Hepatocyte (in vitro differentiated cells): ENCODE measurements around the gene CIC. TPM values are rescaled to one million over a fixed set of nuclear protein-coding genes. Genes with fewer than 3 reads are reported as not detected.

Experiments used
- DNase-seq: peaks from one replicate; pipeline ENCODE4 v3.0.0-alpha.2; 2016; ENCODE audit warnings: low spot score
- H2AFZ ChIP-seq: fragments of 200-600 bp; sonication (generic); 2 replicates; pipeline ENCODE4 v1.6.0; 2016; ENCODE audit warnings: antibody characterized with exemption, mild to moderate bottlenecking
- H3K27ac ChIP-seq: fragments of 200-600 bp; sonication (generic); 2 replicates; pipeline ENCODE4 v1.5.1; 2016; ENCODE audit warnings: mild to moderate bottlenecking
- H3K27me3 ChIP-seq: fragments of 200-600 bp; sonication (generic); 2 replicates; pipeline ENCODE4 v1.6.1; 2016
- H3K36me3 ChIP-seq: fragments of 200-600 bp; sonication (generic); replicated peaks from 2 replicates; pipeline ENCODE4 v1.5.1; 2016; ENCODE audit warnings: low read depth; ENCODE audit not compliant: insufficient read depth
- H3K4me1 ChIP-seq: fragments of 200-600 bp; sonication (generic); 2 replicates; pipeline ENCODE4 v1.5.1; 2016; ENCODE audit warnings: mild to moderate bottlenecking, moderate library complexity; ENCODE audit not compliant: insufficient read depth
- H3K4me2 ChIP-seq: fragments of 200-600 bp; sonication (generic); 2 replicates; pipeline ENCODE4 v1.6.0; 2016
- H3K4me3 ChIP-seq: fragments of 200-600 bp; sonication (generic); 2 replicates; pipeline ENCODE4 v1.5.1; 2016; ENCODE audit warnings: mild to moderate bottlenecking
- H3K79me2 ChIP-seq: fragments of 200-600 bp; sonication (generic); 2 replicates; pipeline ENCODE4 v1.6.0; 2017; ENCODE audit warnings: mild to moderate bottlenecking
- H3K9me2 ChIP-seq: fragments of 200-600 bp; sonication (generic); replicated peaks from 2 replicates; pipeline ENCODE4 v1.6.0; 2017; ENCODE audit warnings: mild to moderate bottlenecking; ENCODE audit not compliant: insufficient read depth
- H3K9me3 ChIP-seq: fragments of 200-600 bp; sonication (generic); 2 replicates; pipeline ENCODE4 v1.5.1; 2016; ENCODE audit warnings: low read depth, mild to moderate bottlenecking
- H4K20me1 ChIP-seq: fragments of 200-600 bp; sonication (generic); 2 replicates; pipeline ENCODE4 v1.6.0; 2016; ENCODE audit warnings: mild to moderate bottlenecking; ENCODE audit not compliant: insufficient read depth, poor library complexity, severe bottlenecking
- CTCF ChIP-seq: fragments of 200-600 bp; sonication (generic); IDR thresholded peaks from 2 replicates; pipeline ENCODE4 v1.5.1; 2016; ENCODE audit warnings: antibody characterized with exemption, mild to moderate bottlenecking; ENCODE audit not compliant: poor library complexity
- EZH2 ChIP-seq: fragments of 200-600 bp; sonication (generic); IDR thresholded peaks from 2 replicates; pipeline ENCODE4 v1.6.1; 2016; ENCODE audit warnings: antibody characterized with exemption, mild to moderate bottlenecking, borderline replicate concordance
- EZH2phosphoT487 ChIP-seq: fragments of 200-600 bp; sonication (generic); IDR thresholded peaks from one replicate; pipeline ENCODE4 v1.6.1; 2018; ENCODE audit warnings: antibody characterized with exemption, mild to moderate bottlenecking, low read depth, moderate library complexity; ENCODE audit not compliant: unreplicated experiment, severe bottlenecking
- WGBS: methylation state at CpG from one replicate; pipeline ENCODE4 v1.1.6; 2016; ENCODE audit warnings: low lambda C conversion rate; ENCODE audit errors: missing lambda C conversion rate; 5-methylcytosine and 5-hydroxymethylcytosine counted together
- polyA plus RNA-seq: library from polyadenylated mRNA; unstranded; fragments of >200 nt; fragmentation: Nextera tagmentation; extraction: Ambion mirVana; gene quantifications from 2 replicates; pipeline ENCODE4 v1.2.1, GENCODE V29; 2016
- total RNA-seq: library from RNA; depleted of rRNA; stranded (reverse); fragments of >200 nt; gene quantifications from 2 replicates; pipeline ENCODE4 v1.2.3, GENCODE V29; 2014

CIC gene
- total and polyA plus RNA-seq, 2 experiments from 2014 or later = 17.4 to 23.2 TPM

GRCh38 chr19:42317535-42317934 lies 48.5 kb downstream of the CIC start:
- no peaks in the 10 kb centered on the region for H3K36me3 ChIP-seq
- H3K79me2 ChIP-seq = no peaks in the 10 kb centered on the region
- H3K9me3 ChIP-seq = no peaks in the 10 kb centered on the region
- H3K9me2 ChIP-seq = no peaks in the 10 kb centered on the region
- no peak overlapping the region for H3K4me3 ChIP-seq
- WGBS = 72% methylated on average over 13 of the region's 13 CpGs
- H3K4me1 ChIP-seq = no peaks in the 10 kb centered on the region
- H4K20me1 ChIP-seq = no peaks in the 10 kb centered on the region
- no peak overlapping the region for H3K27ac ChIP-seq
- H2AFZ ChIP-seq = no peak overlapping the region
- no peak for DNase-seq
- peaks cover 41% of the 10 kb centered on the region for H3K27me3 ChIP-seq
- TF ChIP-seq CTCF (no peak), EZH2phosphoT487 (no peak), EZH2 (no peak)
- no peak overlapping the region for H3K4me2 ChIP-seq

GRCh38 chr19:42322305-42322704 lies 53.3 kb downstream of the CIC start:
- Histone ChIP-seq H3K79me2 (peaks cover 16% of the 10 kb centered on the region), H3K9me3 (no peaks in the 10 kb centered on the region), H3K27me3 (peaks cover 45% of the 10 kb centered on the region), H3K27ac (no peak overlapping the region), H3K36me3 (no peaks in the 10 kb centered on the region), H3K4me3 (no peak overlapping the region), H3K4me1 (peaks cover 16% of the 10 kb centered on the region), H4K20me1 (no peaks in the 10 kb centered on the region), H3K4me2 (no peak overlapping the region), H3K9me2 (no peaks in the 10 kb centered on the region), H2AFZ (no peak overlapping the region)
- WGBS = 84% methylated on average over 9 of the region's 9 CpGs
- TF ChIP-seq EZH2 = no peak
- no peak for TF ChIP-seq EZH2phosphoT487
- no peak for DNase-seq

DNA sequence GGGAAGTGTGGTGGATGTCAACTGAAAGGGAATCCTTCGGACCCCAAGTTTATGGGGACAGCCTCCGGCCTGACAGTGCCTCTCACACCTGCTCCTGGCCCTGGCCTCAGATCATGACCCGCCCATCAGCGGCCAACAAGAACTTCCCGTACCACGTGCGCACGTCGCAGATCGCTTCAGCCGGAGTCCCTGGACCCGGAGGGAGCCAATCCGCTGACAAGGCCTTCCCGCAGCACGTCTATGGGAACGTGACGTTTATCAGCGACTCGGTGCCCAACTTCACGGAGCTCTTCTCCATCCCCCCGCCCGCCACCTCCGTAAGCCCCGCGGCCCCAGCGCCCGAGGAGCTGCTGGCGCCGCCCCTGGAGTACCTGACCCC lies 54.4 kb downstream of the CIC start:
- Histone ChIP-seq H3K27ac (no peak overlapping the region), H3K36me3 (no peaks in the 10 kb centered on the region), H2AFZ (no peak overlapping the region), H3K4me3 (no peak overlapping the region), H3K27me3 (peaks cover 45% of the 10 kb centered on the region), H4K20me1 (no peaks in the 10 kb centered on the region), H3K4me2 (peak overlapping the region; percentile 64), H3K79me2 (peaks cover 28% of the 10 kb centered on the region), H3K9me3 (no peaks in the 10 kb centered on the region), H3K4me1 (peaks cover 25% of the 10 kb centered on the region), H3K9me2 (no peaks in the 10 kb centered on the region)
- TF ChIP-seq CTCF (no peak), EZH2 (no peak), EZH2phosphoT487 (no peak)
- WGBS = 26% methylated on average over 7 of the region's 29 CpGs
- no peak for DNase-seq

DNA sequence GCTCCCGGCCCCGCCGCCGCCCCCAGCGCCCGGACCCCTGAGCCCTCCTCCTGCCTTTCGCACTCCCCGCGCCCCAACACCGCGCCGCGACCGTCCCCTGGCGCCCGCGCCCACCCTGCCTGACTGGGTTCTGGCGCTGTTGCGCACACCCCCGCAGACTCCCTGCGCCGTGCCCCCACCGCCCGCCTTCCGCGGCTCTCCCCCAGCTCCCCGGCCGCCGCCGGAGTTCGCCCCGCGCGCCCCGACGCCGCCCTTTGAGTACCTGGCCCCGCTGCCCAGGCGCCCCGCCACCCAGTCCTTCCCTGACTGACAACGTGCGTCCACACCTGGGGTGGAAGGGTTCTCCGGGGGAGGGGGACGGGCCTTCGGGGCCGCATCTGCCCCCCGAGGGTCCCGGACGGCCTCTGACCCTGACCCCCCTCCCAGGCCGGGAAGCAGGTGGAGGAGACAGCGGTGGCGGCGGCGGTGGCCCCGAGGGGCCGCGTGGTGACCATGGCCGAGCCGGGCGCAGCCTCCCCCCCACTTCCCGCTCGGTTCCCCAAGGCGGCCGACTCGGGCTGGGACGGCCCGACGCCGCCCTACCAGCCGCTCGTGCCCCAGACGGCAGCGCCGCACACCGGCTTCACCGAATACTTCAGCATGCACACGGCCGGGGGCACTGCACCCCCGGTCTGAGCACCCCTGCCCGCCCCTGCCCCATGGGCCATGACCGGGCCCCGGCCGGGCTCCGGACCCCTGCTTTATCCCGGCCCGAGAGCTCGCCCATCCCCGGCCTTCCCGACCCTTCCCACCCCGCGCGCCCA lies 55.0 kb downstream of the CIC start:
- DNase-seq = no peak
- TF ChIP-seq EZH2 (peak; percentile 83), CTCF (no peak), EZH2phosphoT487 (no peak)
- Histone ChIP-seq H2AFZ (peak overlapping the region; percentile 40), H4K20me1 (no peaks in the 10 kb centered on the region), H3K27ac (no peak overlapping the region), H3K4me2 (peak overlapping the region; percentile 64), H3K79me2 (peaks cover 34% of the 10 kb centered on the region), H3K4me3 (no peak overlapping the region), H3K9me3 (no peaks in the 10 kb centered on the region), H3K27me3 (peaks cover 45% of the 10 kb centered on the region), H3K36me3 (no peaks in the 10 kb centered on the region), H3K9me2 (no peaks in the 10 kb centered on the region), H3K4me1 (peaks cover 25% of the 10 kb centered on the region)
- 3% methylated on average over 29 of the region's 92 CpGs for WGBS
